ENCODE results near the gene ADPGK. TPM values are rescaled to one million over a fixed set of nuclear protein-coding genes. Genes with fewer than 3 reads are reported as not detected.
A peak's percentile ranks its signal among the peaks of the same experiment; 100 is the strongest.

ADPGK gene
- total and polyA plus RNA-seq, 2 donors, result 63.9 to 100 TPM

- peak overlapping the region; percentile 33 to 35 for H3K4me3 ChIP-seq (ENCODE audit: low read length in 2 of 2)
- H3K4me1 ChIP-seq (ENCODE audit: control insufficient read depth in 2 of 2, insufficient read depth in 2 of 2, low read length in 2 of 2), result peaks cover 4 to 5% of the 10 kb centered on the region in 2 donors
- 9% methylated on average over 72 of the region's 72 CpGs for WGBS
- peak in 4 of 9 donors; percentile 3 to 39 (median 31) for DNase-seq (ENCODE audit: low read depth in 6 of 9, low spot score in 9 of 9)
- no peaks in the 10 kb centered on the region for H3K36me3 ChIP-seq (ENCODE audit: control insufficient read depth in 2 of 2, insufficient read depth in 2 of 2, low read length in 1 of 2)
- no peak overlapping the region for H3K27ac ChIP-seq (ENCODE audit: low read depth in 1 of 2, low read length in 1 of 2)
- H3K9me3 ChIP-seq (ENCODE audit: control insufficient read depth in 2 of 2, insufficient read depth in 1 of 2, low read length in 1 of 2), result no peaks in the 10 kb centered on the region
- H3K27me3 ChIP-seq (ENCODE audit: control insufficient read depth in 2 of 2, insufficient read depth in 1 of 2, low read length in 1 of 2), result peaks cover 19 to 54% of the 10 kb centered on the region in 2 donors
These were observed 13.2 kb upstream of the ADPGK start for GRCh38 chr15:72796515-72797337.

DNA sequence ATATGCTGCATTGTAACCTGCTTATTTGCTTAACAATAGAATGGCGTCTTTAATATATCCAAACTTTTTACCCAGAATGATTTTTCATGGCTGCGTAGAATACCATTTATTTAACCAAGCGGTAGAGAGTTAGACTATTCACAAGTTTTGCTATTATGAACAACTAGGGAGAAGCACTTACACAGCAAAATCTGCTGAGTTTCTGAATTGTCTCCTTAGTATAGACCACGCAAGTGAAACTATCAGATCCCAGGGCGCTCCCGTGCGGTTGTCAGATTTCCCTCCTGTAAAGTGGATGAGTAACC, 12.6 kb upstream of the ADPGK start:
- H3K9me3 ChIP-seq (ENCODE audit: control insufficient read depth in 2 of 2, insufficient read depth in 1 of 2, low read length in 1 of 2), result no peaks in the 10 kb centered on the region
- H3K27ac ChIP-seq (ENCODE audit: low read depth in 1 of 2, low read length in 1 of 2), result no peak overlapping the region
- 71% methylated on average over 7 of the region's 7 CpGs for WGBS
- no peaks in the 10 kb centered on the region for H3K36me3 ChIP-seq (ENCODE audit: control insufficient read depth in 2 of 2, insufficient read depth in 2 of 2, low read length in 1 of 2)
- H3K4me1 ChIP-seq (ENCODE audit: control insufficient read depth in 2 of 2, insufficient read depth in 2 of 2, low read length in 2 of 2), result peaks cover 4 to 5% of the 10 kb centered on the region in 2 donors
- DNase-seq (ENCODE audit: low read depth in 6 of 9, low spot score in 9 of 9), result no peak
- H3K27me3 ChIP-seq (ENCODE audit: control insufficient read depth in 2 of 2, insufficient read depth in 1 of 2, low read length in 1 of 2), result peaks cover 19 to 52% of the 10 kb centered on the region in 2 donors
- H3K4me3 ChIP-seq (ENCODE audit: low read length in 2 of 2), result no peak overlapping the region

DNA sequence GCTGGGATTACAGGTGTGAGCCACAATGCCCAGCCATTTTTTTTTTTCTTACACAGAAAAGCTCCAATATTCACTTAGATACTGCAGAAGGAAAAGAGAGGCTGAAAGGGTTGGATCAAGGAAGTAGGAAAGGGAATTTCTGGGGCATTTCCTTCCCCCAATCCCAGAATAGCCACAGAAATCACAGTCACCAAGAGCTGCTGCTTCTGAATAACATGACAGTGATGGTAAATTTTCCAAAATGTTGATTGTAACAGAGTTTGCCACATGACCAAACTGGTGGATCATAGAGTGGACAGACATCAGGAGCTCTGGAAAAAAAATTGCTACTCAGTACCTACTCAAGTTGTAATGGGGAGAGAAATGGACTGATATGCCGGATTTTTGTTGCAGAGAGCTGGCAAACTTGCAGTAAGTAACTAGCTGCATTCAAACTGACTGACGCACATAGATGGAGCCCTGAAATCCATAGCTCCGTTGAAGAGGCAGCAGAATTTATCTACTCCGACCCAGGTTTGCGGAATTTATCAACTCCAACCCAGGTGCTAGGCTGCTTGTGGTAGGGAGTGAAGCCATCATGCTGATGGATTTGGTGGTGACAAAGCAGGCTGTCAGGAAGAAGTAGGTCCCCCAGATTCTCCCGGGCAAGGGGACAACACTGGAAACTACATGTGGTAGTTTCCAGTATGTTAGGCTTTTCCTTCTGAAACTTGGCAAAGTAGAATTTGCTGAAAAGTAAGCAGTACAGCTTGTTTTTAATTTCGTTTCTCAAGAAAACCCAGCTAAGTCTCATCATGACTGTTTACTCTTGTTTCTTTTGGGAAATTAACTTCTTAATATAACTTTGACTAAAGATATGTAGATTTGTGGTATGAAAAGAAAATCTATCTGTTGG, 10.5 kb upstream of the ADPGK start:
- Histone ChIP-seq H3K4me3 (ENCODE audit: low read length in 2 of 2) (no peak overlapping the region), H3K27me3 (ENCODE audit: control insufficient read depth in 2 of 2, insufficient read depth in 1 of 2, low read length in 1 of 2) (peaks cover 19 to 46% of the 10 kb centered on the region in 2 donors), H3K27ac (ENCODE audit: low read depth in 1 of 2, low read length in 1 of 2) (no peak overlapping the region), H3K36me3 (ENCODE audit: control insufficient read depth in 2 of 2, insufficient read depth in 2 of 2, low read length in 1 of 2) (no peaks in the 10 kb centered on the region), H3K9me3 (ENCODE audit: control insufficient read depth in 2 of 2, insufficient read depth in 1 of 2, low read length in 1 of 2) (no peaks in the 10 kb centered on the region), H3K4me1 (ENCODE audit: control insufficient read depth in 2 of 2, insufficient read depth in 2 of 2, low read length in 2 of 2) (peaks cover 4 to 5% of the 10 kb centered on the region in 2 donors)
- WGBS, result 84% methylated on average over 7 of the region's 7 CpGs
- DNase-seq (ENCODE audit: low read depth in 6 of 9, low spot score in 9 of 9), result no peak

GRCh38 chr15:72792431-72792830, 8.9 kb upstream of the ADPGK start:
- no peak for DNase-seq (ENCODE audit: low read depth in 6 of 9, low spot score in 9 of 9)
- no peak overlapping the region for H3K4me3 ChIP-seq (ENCODE audit: low read length in 2 of 2)
- H3K36me3 ChIP-seq (ENCODE audit: control insufficient read depth in 2 of 2, insufficient read depth in 2 of 2, low read length in 1 of 2), result no peaks in the 10 kb centered on the region
- H3K27me3 ChIP-seq (ENCODE audit: control insufficient read depth in 2 of 2, insufficient read depth in 1 of 2, low read length in 1 of 2), result peaks cover 16 to 33% of the 10 kb centered on the region in 2 donors
- peaks cover 4 to 5% of the 10 kb centered on the region in 2 donors for H3K4me1 ChIP-seq (ENCODE audit: control insufficient read depth in 2 of 2, insufficient read depth in 2 of 2, low read length in 2 of 2)
- no peak overlapping the region for H3K27ac ChIP-seq (ENCODE audit: low read depth in 1 of 2, low read length in 1 of 2)
- over 99% methylated on average over 2 of the region's 2 CpGs for whole genome bisulfite sequencing
- H3K9me3 ChIP-seq (ENCODE audit: control insufficient read depth in 2 of 2, insufficient read depth in 1 of 2, low read length in 1 of 2), result no peaks in the 10 kb centered on the region

GRCh38 chr15:72790302-72790910, 6.8 kb upstream of the ADPGK start:
- Histone ChIP-seq H3K27ac (ENCODE audit: low read depth in 1 of 2, low read length in 1 of 2) (no peak overlapping the region), H3K36me3 (ENCODE audit: control insufficient read depth in 2 of 2, insufficient read depth in 2 of 2, low read length in 1 of 2) (no peaks in the 10 kb centered on the region), H3K4me1 (ENCODE audit: control insufficient read depth in 2 of 2, insufficient read depth in 2 of 2, low read length in 2 of 2) (peaks cover 0 to 3% of the 10 kb centered on the region in 2 donors), H3K27me3 (ENCODE audit: control insufficient read depth in 2 of 2, insufficient read depth in 1 of 2, low read length in 1 of 2) (peaks cover 4 to 15% of the 10 kb centered on the region in 2 donors), H3K4me3 (ENCODE audit: low read length in 2 of 2) (no peak overlapping the region), H3K9me3 (ENCODE audit: control insufficient read depth in 2 of 2, insufficient read depth in 1 of 2, low read length in 1 of 2) (no peaks in the 10 kb centered on the region)
- 91% methylated on average over 1 of the region's 1 CpG for WGBS
- no peak for DNase-seq (ENCODE audit: low read depth in 6 of 9, low spot score in 9 of 9)

DNA sequence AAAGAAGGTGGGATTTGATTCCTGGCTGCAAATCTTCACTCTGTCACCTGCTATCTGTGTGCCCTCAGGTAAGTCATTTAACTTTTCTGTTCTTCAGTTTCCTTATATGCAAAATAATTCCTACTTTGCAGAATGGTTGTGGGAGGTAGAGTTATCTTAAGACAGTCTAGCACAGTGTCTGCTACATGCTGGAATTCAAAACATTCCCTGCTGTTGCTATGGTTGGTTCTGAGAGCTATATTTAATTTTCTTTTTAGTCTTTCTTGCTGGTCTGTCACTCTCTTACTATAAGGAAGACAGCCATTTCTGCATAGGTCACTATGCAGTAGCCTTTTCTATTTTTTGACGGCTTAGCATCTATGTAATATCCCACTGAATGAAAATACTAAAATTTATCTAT, 4.0 kb upstream of the ADPGK start:
- WGBS, result 96% methylated on average over 1 of the region's 1 CpG
- Histone ChIP-seq H3K4me1 (ENCODE audit: control insufficient read depth in 2 of 2, insufficient read depth in 2 of 2, low read length in 2 of 2) (peaks cover under 1 to 15% of the 10 kb centered on the region in 2 donors), H3K4me3 (ENCODE audit: low read length in 2 of 2) (no peak overlapping the region), H3K27me3 (ENCODE audit: control insufficient read depth in 2 of 2, insufficient read depth in 1 of 2, low read length in 1 of 2) (no peaks in the 10 kb centered on the region), H3K9me3 (ENCODE audit: control insufficient read depth in 2 of 2, insufficient read depth in 1 of 2, low read length in 1 of 2) (no peaks in the 10 kb centered on the region), H3K27ac (ENCODE audit: low read depth in 1 of 2, low read length in 1 of 2) (no peak overlapping the region), H3K36me3 (ENCODE audit: control insufficient read depth in 2 of 2, insufficient read depth in 2 of 2, low read length in 1 of 2) (no peaks in the 10 kb centered on the region)
- DNase-seq (ENCODE audit: low read depth in 6 of 9, low spot score in 9 of 9), result no peak

- H3K27me3 ChIP-seq (ENCODE audit: control insufficient read depth in 2 of 2, insufficient read depth in 1 of 2, low read length in 1 of 2), result no peaks in the 10 kb centered on the region
- 96% methylated on average over 8 of the region's 8 CpGs for whole genome bisulfite sequencing
- DNase-seq (ENCODE audit: low read depth in 6 of 9, low spot score in 9 of 9), result no peak
- no peaks in the 10 kb centered on the region for H3K9me3 ChIP-seq (ENCODE audit: control insufficient read depth in 2 of 2, insufficient read depth in 1 of 2, low read length in 1 of 2)
- H3K4me1 ChIP-seq (ENCODE audit: control insufficient read depth in 2 of 2, insufficient read depth in 2 of 2, low read length in 2 of 2), result peaks cover 8 to 23% of the 10 kb centered on the region in 2 donors
- H3K4me3 ChIP-seq (ENCODE audit: low read length in 2 of 2), result no peak overlapping the region
- H3K36me3 ChIP-seq (ENCODE audit: control insufficient read depth in 2 of 2, insufficient read depth in 2 of 2, low read length in 1 of 2), result peaks cover 0 to 1% of the 10 kb centered on the region in 2 donors
- peak overlapping the region in 1 of 2 donors; percentile 30 for H3K27ac ChIP-seq (ENCODE audit: low read depth in 1 of 2, low read length in 1 of 2)
These were observed 3.3 kb upstream of the ADPGK start for GRCh38 chr15:72786676-72787345.

GRCh38 chr15:72786242-72786641, 2.7 kb upstream of the ADPGK start:
- Histone ChIP-seq H3K4me3 (ENCODE audit: low read length in 2 of 2) (no peak overlapping the region), H3K36me3 (ENCODE audit: control insufficient read depth in 2 of 2, insufficient read depth in 2 of 2, low read length in 1 of 2) (peaks cover 0 to 7% of the 10 kb centered on the region in 2 donors), H3K27me3 (ENCODE audit: control insufficient read depth in 2 of 2, insufficient read depth in 1 of 2, low read length in 1 of 2) (no peaks in the 10 kb centered on the region), H3K9me3 (ENCODE audit: control insufficient read depth in 2 of 2, insufficient read depth in 1 of 2, low read length in 1 of 2) (no peaks in the 10 kb centered on the region), H3K4me1 (ENCODE audit: control insufficient read depth in 2 of 2, insufficient read depth in 2 of 2, low read length in 2 of 2) (peaks cover 12 to 25% of the 10 kb centered on the region in 2 donors), H3K27ac (ENCODE audit: low read depth in 1 of 2, low read length in 1 of 2) (no peak overlapping the region)
- DNase-seq (ENCODE audit: low read depth in 6 of 9, low spot score in 9 of 9), result no peak
- WGBS, result 96% methylated on average over 4 of the region's 4 CpGs
